ENCODE data around the gene GSAP.
A peak's percentile ranks its signal among the peaks of the same experiment; 100 is the strongest.

The GSAP gene

GRCh38 chr7:77269360-77270093 lies 146.6 kb downstream of the GSAP start:
- DNase-seq = peak in 6 of 42 donors; percentile 10 to 47 (median 12)
- intact Hi-C loops (cut with DNase I) = no loop called here

GRCh38 chr7:77266291-77266794 lies 149.8 kb downstream of the GSAP start:
- intact Hi-C loops (cut with DNase I) = no loop called here
- DNase-seq = no peak

DNA sequence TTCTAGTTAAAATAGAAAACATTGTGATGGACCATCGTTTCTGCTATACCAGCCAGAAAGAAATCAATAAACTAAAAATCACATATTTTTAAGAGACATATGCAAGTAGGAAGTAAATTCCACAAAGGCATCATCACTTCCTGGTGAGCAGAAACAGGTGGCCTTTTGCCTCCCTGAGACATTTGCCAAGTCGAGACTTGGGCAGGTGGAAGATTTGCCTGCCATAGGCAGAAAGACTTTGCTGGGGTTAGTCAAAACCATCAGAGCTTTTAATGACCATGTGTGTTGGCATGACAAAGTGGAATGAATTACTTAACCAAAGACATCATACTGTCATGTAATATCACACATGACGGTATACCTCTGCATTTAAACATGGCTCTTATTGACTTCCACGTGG lies 150.5 kb downstream of the GSAP start:
- DNase-seq = no peak
- intact Hi-C loops (cut with DNase I) = no loop called here

DNA sequence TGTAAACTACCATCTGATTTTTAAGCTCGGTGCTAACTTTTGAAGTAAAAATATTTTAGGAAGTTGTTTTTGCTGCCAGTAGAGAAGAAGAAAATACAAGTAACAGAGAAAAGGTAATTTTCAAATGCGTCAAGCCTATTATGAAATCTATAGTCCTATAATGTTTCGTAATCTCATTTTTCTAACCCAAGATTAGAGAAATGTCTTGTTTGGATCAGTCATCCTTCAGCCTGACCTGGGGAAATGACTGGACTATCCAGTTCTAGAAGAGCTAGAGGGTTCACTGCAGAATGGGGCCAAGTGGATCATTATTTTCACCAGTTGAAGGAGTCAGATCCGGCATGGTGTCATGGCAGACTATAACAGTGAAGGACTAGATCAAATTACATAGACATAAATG lies 153.8 kb downstream of the GSAP start:
- DNase-seq = no peak
- intact Hi-C loops (cut with DNase I) = no loop called here

Data from head of caudate nucleus (tissue), 42 donors.